ENCODE measurements around the gene TAL1.

The TAL1 gene

GRCh38 chr1:47230692-47231300 lies 1.2 kb downstream of the TAL1 start:
- DNase-seq (ENCODE audit: insufficient read length, low spot score) (no peak), FAIRE-seq (no peak)
- TF ChIP-seq POU2F2 (IDR thresholded peaks at IDR 0.05; ENCODE audit: low read depth, low read length) (no peak), POLR2AphosphoS5 (IDR thresholded peaks at IDR 0.05; ENCODE audit: low read depth, low read length) (no peak), SPI1 (IDR thresholded peaks at IDR 0.05; ENCODE audit: low read depth, low read length) (no peak), PAX5 (IDR thresholded peaks at IDR 0.05; ENCODE audit: insufficient read depth, low read length, severe bottlenecking) (no peak), TAF1 (IDR thresholded peaks at IDR 0.05; ENCODE audit: low read depth, low read length) (no peak), POLR2A (IDR thresholded peaks at IDR 0.05; ENCODE audit: low read depth, low read length) (no peak)

GRCh38 chr1:47229886-47230691 lies 1.9 kb downstream of the TAL1 start:
- FAIRE-seq = no peak
- no peak for DNase-seq (ENCODE audit: insufficient read length, low spot score)
- TF ChIP-seq POLR2AphosphoS5 (IDR thresholded peaks at IDR 0.05; ENCODE audit: low read depth, low read length) = no peak
- no peak for TF ChIP-seq POLR2A (IDR thresholded peaks at IDR 0.05; ENCODE audit: low read depth, low read length)
- TF ChIP-seq SPI1 (IDR thresholded peaks at IDR 0.05; ENCODE audit: low read depth, low read length) = no peak
- no peak for TF ChIP-seq TAF1 (IDR thresholded peaks at IDR 0.05; ENCODE audit: low read depth, low read length)

DNA sequence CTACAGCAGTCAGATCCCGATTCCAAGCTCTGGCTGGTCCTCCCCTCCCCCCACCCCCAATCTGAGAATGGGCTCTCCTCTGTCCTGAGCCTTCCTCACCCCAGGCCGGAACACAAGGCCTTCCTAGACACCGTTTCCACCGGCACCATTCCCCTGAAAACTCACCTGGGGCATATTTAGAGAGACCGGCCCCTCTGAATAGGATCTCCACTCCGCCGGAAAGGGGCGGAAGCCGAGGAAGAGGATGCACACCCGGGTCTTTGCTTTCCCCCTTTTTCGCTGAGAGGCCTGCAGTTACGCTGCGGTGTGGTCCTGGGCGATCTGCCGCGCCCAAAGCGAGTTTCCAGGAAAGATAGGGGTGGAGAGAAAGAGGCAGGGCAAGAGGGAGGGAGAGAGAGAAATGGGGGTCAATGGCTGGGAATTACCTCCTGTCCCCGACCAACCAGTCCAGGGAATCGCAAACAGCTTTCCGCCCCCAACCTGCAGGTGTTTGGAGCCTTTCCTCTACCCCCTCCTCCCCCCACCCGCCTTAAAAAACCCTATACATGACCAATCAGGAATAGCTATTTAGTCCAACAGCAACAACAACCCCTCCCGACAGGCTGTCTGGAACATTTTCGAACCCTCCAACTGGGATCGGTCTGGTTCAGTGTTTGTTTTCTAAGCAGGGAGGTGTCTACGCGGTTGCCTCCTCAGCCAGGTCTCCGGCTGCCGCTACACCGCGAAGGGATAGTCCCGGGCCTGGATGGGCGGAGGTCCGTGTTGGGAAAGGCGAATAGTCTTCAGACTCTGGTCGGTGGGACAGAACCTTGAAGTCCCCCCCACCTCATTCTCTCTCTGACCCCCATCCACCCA lies 2.8 kb downstream of the TAL1 start:
- TF ChIP-seq POLR2AphosphoS5 (IDR thresholded peaks at IDR 0.05; ENCODE audit: low read depth, low read length) = no peak
- TF ChIP-seq POU2F2 (IDR thresholded peaks at IDR 0.05; ENCODE audit: low read depth, low read length) = no peak
- TF ChIP-seq POLR2A (IDR thresholded peaks at IDR 0.05; ENCODE audit: low read depth, low read length) = no peak
- no peak for TF ChIP-seq PAX5 (IDR thresholded peaks at IDR 0.05; ENCODE audit: insufficient read depth, low read length, severe bottlenecking)
- TF ChIP-seq TAF1 (IDR thresholded peaks at IDR 0.05; ENCODE audit: low read depth, low read length) = no peak
- TF ChIP-seq SPI1 (IDR thresholded peaks at IDR 0.05; ENCODE audit: low read depth, low read length) = no peak
- FAIRE-seq = no peak
- no peak for DNase-seq (ENCODE audit: insufficient read length, low spot score)

DNA sequence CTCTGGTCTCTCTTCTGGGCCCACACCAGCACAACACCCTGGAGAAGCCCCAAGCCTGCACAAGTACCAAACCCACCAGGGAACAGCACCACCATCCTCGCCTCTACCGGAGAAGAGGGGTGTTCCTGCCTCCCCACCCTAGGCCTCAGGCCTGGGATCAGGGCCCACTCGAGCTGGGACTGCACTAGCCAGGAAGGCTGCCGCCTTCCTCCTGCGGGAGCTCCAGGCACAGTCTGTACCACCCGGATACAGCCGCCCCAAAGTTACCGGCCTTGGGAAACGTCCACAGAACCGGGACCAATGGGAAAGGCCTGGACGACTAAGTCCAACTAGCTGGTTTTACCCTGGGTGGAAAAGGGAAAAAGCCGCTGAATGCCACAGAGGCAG lies 3.4 kb downstream of the TAL1 start:
- FAIRE-seq (no peak), DNase-seq (ENCODE audit: insufficient read length, low spot score) (no peak)
- no peak for TF ChIP-seq PAX5 (IDR thresholded peaks at IDR 0.05; ENCODE audit: insufficient read depth, low read length, severe bottlenecking)
- no peak for TF ChIP-seq POU2F2 (IDR thresholded peaks at IDR 0.05; ENCODE audit: low read depth, low read length)
- TF ChIP-seq TAF1 (IDR thresholded peaks at IDR 0.05; ENCODE audit: low read depth, low read length) = no peak
- no peak for TF ChIP-seq POLR2A (IDR thresholded peaks at IDR 0.05; ENCODE audit: low read depth, low read length)
- TF ChIP-seq POLR2AphosphoS5 (IDR thresholded peaks at IDR 0.05; ENCODE audit: low read depth, low read length) = no peak
- TF ChIP-seq SPI1 (IDR thresholded peaks at IDR 0.05; ENCODE audit: low read depth, low read length) = no peak

DNA sequence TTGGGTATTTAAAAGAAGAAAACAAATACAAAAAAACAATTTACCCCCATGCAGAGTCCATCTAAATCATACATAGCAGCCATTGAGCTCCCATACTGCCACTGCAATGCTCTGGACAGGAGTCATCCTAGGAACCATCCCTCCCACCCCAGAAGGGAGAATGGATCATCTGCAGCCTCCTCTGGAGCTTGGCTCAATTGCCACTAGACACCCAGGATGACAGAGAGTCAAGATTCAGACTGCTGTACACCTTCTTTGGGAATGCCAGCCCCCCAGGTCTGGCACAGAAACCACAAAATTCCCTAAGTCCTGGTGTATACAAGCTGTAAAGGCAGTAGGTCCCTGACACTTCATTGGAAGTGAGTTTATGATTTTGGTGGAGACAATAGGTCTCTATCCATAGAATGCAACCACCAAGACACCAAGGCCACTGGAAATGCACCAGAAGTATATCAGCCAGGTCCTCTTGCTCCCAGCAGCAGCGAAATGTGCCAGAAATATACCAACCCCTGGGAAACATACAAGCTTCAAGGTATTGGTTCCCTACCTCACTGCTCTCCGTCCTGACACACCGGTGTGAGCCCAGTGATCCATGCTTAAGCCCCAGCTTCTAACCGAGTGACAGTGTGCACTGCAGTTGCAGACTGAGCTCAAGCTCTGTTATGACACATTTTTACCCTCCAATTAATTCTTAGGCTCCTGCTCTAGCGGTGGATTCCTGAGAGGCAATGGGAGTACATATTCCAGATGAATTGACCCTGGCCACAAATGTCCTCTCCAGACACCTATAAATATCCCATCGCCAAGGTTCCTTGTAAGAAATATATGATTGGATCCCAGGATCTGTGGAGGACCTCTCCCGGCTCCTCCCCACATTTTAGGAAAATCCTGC lies 4.4 kb downstream of the TAL1 start:
- DNase-seq (ENCODE audit: insufficient read length, low spot score) (no peak), FAIRE-seq (no peak)
- TF ChIP-seq PAX5 (IDR thresholded peaks at IDR 0.05; ENCODE audit: insufficient read depth, low read length, severe bottlenecking) = no peak
- TF ChIP-seq SPI1 (IDR thresholded peaks at IDR 0.05; ENCODE audit: low read depth, low read length) = no peak
- no peak for TF ChIP-seq POLR2AphosphoS5 (IDR thresholded peaks at IDR 0.05; ENCODE audit: low read depth, low read length)
- TF ChIP-seq POLR2A (IDR thresholded peaks at IDR 0.05; ENCODE audit: low read depth, low read length) = no peak
- no peak for TF ChIP-seq POU2F2 (IDR thresholded peaks at IDR 0.05; ENCODE audit: low read depth, low read length)
- no peak for TF ChIP-seq TAF1 (IDR thresholded peaks at IDR 0.05; ENCODE audit: low read depth, low read length)

DNA sequence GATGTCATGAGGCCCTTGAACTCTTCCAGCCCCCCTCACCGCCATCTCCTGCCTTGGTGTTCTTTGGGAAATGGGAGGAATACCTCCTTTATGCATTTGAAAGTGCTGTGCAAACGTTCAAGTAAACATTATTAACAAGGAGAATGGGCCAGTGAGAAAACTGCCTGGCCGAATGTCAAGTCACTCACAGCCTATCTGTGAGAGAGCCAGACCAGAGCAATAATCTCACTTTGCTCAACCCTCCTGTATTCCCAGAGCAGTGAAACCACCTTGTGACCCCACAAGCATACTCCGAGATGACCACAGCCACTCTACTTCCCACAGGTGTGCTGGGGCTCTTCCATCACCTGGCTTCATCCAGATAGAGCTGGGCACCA lies 5.2 kb downstream of the TAL1 start:
- DNase-seq (ENCODE audit: insufficient read length, low spot score) (no peak), FAIRE-seq (no peak)
- TF ChIP-seq POLR2AphosphoS5 (IDR thresholded peaks at IDR 0.05; ENCODE audit: low read depth, low read length) (no peak), PAX5 (IDR thresholded peaks at IDR 0.05; ENCODE audit: insufficient read depth, low read length, severe bottlenecking) (no peak), POLR2A (IDR thresholded peaks at IDR 0.05; ENCODE audit: low read depth, low read length) (no peak), TAF1 (IDR thresholded peaks at IDR 0.05; ENCODE audit: low read depth, low read length) (no peak), SPI1 (IDR thresholded peaks at IDR 0.05; ENCODE audit: low read depth, low read length) (no peak), POU2F2 (IDR thresholded peaks at IDR 0.05; ENCODE audit: low read depth, low read length) (no peak)

- TF ChIP-seq POLR2A (IDR thresholded peaks at IDR 0.05; ENCODE audit: low read depth, low read length) (no peak), SPI1 (IDR thresholded peaks at IDR 0.05; ENCODE audit: low read depth, low read length) (no peak), POU2F2 (IDR thresholded peaks at IDR 0.05; ENCODE audit: low read depth, low read length) (no peak)
- DNase-seq (ENCODE audit: insufficient read length, low spot score) (no peak), FAIRE-seq (no peak)
These were observed 5.7 kb downstream of the TAL1 start for GRCh38 chr1:47226121-47226838.

- FAIRE-seq (no peak), DNase-seq (ENCODE audit: insufficient read length, low spot score) (no peak)
- TF ChIP-seq SPI1 (IDR thresholded peaks at IDR 0.05; ENCODE audit: low read depth, low read length) = no peak
- TF ChIP-seq POLR2AphosphoS5 (IDR thresholded peaks at IDR 0.05; ENCODE audit: low read depth, low read length) = no peak
- TF ChIP-seq POLR2A (IDR thresholded peaks at IDR 0.05; ENCODE audit: low read depth, low read length) = no peak
- no peak for TF ChIP-seq POU2F2 (IDR thresholded peaks at IDR 0.05; ENCODE audit: low read depth, low read length)
- TF ChIP-seq TAF1 (IDR thresholded peaks at IDR 0.05; ENCODE audit: low read depth, low read length) = no peak
- no peak for TF ChIP-seq PAX5 (IDR thresholded peaks at IDR 0.05; ENCODE audit: insufficient read depth, low read length, severe bottlenecking)
These were observed 6.5 kb downstream of the TAL1 start for GRCh38 chr1:47225430-47226100.
